ENCODE results near the gene PTPRR.

PTPRR gene, protein sequence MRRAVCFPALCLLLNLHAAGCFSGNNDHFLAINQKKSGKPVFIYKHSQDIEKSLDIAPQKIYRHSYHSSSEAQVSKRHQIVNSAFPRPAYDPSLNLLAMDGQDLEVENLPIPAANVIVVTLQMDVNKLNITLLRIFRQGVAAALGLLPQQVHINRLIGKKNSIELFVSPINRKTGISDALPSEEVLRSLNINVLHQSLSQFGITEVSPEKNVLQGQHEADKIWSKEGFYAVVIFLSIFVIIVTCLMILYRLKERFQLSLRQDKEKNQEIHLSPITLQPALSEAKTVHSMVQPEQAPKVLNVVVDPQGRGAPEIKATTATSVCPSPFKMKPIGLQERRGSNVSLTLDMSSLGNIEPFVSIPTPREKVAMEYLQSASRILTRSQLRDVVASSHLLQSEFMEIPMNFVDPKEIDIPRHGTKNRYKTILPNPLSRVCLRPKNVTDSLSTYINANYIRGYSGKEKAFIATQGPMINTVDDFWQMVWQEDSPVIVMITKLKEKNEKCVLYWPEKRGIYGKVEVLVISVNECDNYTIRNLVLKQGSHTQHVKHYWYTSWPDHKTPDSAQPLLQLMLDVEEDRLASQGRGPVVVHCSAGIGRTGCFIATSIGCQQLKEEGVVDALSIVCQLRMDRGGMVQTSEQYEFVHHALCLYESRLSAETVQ

DNA sequence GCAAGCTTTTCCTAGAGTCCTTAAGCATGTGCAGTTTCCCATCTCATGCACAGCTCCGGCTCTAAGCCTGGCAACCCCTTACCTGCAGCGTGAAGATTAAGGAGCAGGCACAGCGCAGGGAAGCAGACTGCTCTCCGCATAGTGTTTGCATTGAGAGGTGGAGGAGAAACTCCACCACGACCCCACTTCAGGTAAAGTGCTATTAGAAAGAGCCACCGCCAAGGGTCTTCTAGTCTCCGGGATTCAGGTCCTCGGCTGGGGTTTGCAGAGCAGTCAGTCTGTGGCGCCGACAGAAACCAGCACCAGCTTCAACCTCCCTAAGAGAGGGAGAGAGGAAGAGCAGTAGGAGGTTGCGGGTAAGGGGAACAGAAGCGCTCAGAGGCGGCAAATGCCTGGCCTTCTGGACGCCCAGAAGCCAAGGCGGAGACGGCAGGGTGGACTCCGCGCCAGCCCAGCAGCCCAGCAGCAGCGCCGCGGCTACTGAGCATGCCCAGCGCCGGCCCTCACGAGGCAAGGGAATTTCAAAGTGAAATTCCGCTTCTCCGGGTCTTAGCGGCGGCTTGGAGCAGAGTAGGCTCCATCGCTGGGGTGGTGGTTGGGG is at the start of gene PTPRR:
Gene PTPRR (minus strand): TSS at position 488 of the 601 bp plus-strand sequence. CDS start 348 bp downstream, at position 140.
- DNase-seq: no peak

DNA sequence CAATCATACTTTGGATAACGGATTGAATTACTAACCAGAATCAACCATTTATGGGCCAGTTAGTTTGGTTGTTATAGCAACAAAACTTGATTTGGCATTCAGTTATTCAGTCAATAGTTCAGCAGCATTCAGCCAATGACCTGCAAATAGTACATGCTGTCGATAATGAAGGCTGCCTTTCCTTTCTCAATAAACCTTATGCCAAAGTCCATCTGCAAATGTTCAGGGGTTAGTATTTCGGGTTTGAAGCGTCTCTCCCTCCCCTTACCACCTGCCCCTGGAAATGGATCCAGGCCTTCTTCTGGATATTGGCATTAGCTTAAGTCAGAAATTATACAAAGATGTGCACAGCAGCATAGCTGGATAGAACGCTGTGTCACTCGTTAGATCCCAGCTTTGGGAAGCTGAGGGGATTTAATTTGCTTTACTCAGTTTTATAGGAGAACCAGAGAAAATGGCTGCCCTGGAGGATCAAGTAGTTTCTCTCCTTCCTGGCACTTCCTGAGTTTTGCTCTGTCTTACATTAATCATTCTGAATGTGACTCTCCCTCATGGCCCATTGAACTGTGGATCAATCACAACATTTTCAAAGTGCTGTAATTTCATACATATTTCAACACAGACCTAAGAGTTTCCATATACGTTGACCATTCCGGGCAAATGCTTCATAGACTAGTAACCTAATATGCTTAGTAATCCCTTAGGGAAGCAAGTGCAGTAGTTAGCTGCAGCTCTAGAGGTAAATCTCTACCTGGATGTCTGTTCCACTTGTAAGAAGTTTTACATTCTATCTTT is 46.7 kb upstream of the PTPRR start:
- no peak for DNase-seq

DNA sequence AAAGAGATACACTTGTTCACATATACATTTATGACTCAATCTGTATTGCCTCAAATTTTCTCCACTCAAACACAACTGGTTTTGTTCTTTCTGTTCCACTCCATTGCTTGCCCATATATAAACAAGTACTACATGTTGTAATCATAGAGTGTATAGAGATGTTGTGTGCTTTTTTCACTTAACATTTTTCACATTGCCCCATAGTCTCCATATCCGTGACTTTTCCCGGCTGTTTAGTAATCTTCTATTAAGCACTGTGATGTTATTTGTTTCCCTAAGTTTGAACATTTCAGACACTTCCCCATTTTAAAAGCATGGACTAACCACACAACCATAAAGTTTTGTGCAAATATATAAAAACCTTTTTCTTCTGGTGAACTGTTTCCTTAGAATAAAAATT is 45.5 kb upstream of the PTPRR start:
- no peak for DNase-seq

DNA sequence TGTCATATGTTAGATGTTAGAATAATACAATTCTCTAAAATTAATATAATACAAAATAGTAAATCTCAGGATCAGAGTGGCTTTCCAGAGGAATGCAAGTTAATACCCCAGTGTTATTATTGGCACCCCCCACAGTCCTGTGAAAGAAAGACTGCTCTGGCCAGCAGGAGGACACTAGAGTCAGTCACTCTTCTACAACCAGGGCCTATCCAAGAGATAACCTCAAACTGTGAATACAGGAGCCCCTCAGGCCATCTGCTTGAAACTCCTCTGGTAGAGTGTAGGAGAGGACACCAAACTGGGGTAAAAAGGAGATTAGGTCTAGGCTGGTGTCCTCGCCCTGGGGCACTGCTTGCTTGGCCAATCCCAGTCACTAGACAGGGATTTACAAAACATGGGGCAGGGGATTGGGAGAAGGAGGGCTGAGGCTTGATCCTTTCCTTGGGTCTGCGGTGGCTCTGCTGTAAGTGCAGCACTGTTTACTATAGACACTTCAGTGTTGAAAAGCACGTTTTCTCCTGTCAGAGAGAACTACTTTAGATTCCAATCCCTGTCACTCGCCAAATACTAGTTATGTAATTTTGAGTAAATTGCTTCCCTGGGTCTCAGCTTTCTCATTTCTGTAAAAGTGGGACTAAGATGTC is 44.5 kb upstream of the PTPRR start:
- DNase-seq: no peak

DNA sequence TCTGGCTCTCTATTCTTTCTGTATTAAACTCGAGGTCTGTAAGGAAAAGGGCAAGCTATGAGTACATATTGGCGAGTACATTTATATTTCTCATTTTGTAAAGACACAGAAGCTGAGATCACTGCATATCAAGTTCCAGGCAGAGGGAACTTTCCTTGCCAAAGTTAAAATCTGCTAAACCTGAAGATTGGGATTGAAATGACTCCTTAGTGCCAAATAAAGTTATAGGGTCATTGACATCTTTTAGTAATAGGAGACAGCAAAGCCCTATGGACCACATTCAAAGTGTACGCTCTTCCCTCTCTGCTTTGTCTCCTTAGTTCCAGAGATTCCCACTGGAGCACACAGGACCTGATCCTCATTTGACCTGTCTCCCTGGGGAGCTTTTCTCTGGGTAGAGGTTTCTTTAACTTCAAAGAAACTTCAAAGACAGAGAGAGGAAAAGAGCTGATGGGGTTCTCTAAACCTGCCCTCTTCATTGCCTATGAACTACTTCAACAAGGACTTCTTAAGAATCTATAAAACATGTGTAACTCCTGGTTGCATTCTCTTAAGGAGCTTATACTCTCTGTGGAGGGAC is 42.6 kb upstream of the PTPRR start:
- DNase-seq: no peak

DNA sequence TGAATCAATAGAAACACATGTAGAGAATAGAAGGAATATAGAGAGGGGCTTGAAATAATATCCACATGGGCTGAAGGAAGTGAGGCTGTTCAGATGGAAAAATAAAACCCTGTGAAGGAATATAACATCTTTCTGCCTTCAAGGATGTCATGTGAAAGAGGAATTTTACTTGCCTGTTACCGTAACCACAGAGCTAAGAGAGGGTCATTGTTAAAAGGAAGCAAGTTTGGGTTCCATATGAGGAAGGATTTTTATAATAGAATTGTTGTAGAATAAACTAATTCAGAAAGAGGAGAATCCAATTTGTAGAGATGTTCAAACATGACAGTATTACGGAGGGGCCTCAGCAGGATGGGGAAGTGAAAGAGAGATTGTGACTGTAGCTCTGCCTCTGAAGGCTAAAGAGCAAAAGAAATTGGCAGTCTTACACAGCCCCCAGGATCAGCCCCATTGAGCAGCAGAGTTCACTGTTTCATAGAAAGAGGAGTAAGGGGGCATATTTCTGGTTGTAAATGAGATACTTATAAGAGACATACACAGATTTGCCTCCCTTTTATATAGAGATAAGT is 41.8 kb upstream of the PTPRR start:
- DNase-seq: no peak

DNA sequence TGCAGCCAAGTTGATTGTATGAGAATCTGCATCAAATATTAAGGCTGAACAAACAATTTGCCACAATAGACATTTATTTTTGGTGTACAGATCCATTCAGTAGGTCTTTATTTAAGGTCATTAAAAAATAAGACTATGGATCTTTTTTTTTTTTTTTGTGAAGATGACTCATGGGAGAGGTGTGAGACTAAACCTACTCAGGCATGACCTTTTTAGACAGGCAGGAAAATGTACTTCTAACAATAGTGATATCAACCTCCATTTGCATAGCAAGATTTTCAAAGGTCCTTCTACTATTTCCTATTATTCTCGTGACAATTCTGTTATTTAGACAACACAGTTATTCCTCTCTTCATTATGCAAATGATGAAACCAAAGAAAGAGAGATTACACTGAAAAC is 39.9 kb upstream of the PTPRR start:
- no peak for DNase-seq

DNA sequence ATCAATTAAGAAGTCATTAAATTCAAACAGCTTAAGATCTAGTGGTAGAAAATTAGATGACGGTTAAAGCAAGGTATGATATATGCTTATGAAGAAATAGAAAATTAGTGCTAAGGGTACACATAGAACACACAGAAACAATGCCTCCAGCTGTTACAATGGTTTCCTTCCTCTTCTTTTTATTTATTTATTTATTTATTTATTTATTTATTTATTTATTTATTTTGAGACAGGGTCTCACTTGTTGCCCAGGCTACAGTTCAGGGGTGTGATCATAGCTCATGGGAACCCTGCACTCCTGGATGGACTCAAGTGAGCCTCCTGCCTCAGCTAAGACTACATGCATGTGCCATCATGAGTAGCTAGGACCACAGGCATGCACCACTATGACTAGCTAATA is 34.9 kb upstream of the PTPRR start:
- no peak for DNase-seq

DNA sequence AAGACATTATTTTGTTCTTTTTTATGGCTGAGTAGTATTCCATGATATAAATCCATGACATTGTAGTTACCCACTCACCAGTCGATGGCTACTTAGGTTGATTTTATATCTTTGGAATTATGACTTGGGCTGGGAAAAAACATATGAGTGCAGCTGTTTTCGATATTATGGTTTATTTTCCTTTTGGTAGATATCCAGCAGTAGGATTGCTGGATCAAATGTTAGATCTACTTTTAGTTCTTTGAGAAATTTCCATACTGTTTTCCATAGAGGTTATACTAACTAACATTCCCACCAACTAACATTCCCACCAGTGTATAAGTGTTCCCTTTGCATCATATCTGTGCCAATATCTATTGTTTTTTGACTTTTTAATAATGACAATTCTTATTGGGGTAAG is 29.9 kb upstream of the PTPRR start:
- no peak for DNase-seq

DNA sequence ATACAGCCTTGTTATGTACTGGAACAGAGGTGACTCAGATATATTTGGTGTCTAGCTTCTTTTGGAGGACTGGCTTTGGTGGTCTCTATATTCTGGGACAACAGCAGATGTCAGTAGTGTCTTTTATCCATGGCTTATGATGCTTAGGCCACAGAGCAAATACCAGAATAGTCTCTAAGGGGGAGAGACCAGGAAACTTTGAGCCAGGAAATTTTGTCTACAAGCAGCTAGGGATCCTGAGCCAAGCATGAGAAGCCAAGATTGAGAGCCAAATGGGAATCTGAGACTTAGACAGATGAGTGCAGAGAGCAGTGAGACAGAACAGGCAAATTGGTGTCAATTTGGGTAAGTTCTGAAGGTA is 28.4 kb upstream of the PTPRR start:
- no peak for DNase-seq

DNA sequence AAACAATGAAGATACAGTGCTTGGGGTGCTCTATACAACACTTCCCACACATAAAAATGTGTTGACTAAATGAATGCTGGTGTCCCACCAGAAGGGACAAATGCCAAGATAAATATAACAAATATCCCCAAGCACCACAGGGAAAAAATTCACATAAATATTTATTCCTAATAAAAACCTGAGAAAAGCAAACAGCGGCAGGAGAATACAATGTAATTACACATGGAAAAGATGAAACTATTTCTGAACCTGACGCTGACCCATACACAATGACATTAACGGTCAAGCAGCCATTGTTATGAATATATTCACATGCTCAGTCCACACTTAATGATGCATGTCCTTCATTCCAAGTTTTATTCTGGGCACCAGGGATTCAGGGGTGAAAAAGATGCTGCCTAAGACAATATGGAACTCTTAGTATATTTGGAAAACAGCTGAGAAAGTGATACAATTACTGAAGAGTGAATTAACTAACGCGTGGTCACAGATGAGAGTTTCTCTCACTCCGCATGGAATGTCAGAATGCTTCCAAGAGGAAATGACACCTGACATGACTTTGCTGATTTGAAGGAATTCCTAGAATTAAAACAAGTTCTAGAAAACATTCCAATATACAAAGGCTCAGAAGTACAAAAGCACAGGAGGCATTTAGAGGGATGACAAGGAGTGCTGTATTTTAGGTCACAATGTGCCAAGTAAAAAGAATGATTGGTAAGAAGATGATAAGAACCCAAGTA is 27.9 kb upstream of the PTPRR start:
- DNase-seq: no peak

DNA sequence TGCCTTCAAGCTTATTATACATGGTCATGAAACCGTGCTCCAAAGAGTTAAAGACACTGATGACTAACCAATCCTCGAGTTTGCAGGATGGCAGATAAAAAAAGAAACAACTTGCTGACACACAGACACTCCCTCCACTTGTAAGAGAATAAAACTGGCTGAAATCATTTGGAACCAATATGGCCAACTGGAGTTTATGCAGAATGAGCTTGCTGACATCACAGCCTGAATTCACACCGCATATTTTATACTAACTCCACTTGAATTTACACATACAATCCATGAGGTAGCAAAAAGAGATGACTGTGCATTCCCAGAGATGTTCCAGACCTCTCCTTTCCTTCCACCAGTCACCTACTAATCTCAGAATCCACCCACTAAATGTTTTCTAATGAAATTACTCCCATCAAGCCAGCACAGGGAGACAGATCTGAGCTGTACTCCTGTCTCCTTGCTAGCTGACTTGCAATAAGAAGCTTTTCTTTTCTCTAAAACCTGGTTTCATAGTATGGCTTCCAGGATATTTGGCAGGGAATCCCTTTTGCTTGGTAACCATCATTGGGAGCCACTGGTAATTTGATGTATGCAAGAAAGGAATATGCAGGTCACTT is 15.8 kb upstream of the PTPRR start:
- no peak for DNase-seq

DNA sequence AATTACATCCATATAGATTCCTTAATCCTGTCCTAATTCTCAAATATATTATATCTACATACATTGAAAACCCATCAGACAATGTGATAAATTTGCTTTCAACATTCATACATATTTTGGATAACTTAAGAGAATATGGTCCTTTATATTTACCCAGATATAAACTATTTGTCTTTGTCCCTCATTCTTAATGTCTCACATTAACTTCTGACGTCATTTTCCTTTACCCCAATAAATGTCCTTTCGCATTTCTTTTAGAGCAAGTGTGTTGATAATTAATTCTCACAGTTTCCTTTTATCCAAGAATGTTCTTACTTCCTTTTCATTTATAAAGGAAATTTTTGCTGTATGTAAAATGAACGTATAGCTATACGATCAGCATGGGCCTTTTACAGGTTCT is 12.6 kb upstream of the PTPRR start:
- DNase-seq: no peak

DNA sequence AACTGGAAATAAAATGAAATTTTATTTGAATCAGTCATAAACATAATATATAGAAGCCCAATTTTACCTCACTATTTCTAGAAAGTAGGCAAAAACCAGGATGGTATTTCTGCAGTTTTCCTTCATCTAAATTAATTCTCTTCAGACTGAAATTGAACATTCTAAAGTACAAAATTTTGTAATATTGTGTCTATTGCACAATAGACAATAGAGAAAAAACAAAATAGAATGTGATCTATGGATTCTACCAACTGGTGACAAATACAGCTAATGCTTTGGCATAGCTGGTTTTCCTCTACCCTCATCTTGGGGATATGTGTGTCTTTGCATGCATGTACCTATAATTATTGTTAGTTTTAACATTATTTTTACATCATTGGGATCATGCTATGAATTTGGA is 8.5 kb upstream of the PTPRR start:
- DNase-seq: no peak

DNA sequence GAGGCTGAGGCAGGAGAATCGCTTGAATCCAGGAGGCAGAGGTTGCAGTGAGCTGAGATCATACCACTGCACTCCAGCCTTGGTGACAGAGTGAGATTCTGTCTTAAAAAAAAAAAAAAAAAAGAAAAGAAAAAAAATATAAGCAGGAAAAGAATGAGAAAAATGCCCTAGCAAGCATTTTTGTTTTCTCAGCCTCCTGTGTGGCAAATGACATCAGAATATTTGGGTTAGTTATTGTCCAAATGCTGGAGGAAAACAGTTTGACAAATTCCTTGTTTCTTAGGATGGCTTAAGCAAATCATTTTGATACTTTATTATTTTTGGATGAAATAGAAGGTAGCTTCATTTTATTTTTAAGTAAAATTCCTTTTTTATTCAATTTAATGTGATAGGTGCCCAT is 7.5 kb upstream of the PTPRR start:
- DNase-seq: no peak

DNA sequence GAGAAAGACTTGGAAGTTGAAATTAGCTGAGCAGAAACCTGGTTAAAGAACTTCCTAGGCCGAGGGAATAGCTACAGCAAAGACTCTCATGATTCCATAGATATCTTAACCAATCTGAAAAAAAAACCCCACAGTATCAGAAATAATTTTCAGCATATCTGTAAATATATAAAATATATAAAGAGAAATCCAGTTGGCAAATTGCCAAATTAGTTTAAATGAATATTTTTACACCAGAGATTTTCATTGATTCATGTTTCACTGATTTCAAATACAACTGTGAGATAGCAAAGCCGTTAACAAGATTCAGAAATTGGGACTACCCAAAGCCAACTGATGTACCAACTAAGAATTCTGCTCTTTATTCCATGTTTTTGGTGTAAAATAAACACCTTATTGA is 6.8 kb upstream of the PTPRR start:
- no peak for DNase-seq

DNA sequence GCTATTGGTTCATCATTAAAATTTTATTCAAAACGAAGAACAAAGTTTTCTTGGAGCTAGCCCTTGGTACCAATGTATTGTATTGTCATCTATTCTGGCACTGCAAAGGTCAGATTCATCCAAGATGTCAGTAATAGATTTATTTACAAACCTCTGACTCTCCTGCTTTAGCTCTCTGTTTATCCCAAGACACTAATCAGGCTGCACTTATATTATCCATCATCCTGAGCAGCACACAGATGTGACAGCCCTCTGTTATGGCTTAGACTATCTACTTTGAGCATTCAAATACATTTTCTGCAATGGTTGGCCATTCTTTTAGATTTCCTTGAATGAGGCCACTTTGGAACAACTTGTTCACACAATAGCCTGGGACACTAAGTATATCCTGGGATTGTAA is 5.0 kb upstream of the PTPRR start:
- DNase-seq: no peak

DNA sequence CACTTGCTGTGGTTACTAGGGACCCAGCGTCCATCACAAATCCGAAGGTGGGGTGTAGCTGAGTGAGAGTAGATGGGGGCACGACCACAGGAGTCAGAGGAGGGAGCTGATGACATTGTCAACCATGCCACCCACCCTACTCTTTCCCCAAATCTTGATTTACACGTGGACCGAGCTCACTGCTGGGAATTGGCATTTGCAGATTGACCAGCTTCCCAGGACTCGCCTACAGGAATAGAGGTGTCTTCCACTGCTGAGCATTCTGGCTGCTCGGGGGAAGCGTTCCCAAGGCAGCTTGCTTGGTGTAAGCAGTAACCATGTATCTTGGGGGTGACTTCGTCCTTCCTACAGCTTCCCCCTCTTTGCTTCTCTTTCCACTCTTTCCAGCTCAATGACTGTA is 353 bp upstream of the PTPRR start:
- DNase-seq: no peak

DNA sequence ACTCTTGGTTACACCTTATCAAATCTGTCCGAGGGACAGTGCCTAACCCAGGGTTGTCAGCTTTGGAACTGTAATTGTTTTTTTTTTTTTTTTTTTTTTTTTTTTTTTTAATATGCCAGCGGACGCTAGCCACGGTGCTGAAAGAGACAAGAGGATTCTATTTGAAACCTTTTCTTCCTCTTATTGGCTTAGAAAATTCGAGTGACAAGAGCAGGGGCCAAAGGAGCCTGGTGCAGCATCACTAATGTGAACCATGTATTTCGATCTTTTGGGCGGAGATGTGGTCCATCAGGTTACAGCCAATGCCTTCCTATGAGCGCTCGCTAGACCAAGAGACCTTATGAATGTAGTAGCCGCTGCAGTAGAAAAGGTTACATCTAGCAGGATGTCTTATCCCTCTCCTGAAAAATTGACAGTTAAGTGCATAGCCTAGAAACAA is 922 bp downstream of the PTPRR start:
- no peak for DNase-seq

DNA sequence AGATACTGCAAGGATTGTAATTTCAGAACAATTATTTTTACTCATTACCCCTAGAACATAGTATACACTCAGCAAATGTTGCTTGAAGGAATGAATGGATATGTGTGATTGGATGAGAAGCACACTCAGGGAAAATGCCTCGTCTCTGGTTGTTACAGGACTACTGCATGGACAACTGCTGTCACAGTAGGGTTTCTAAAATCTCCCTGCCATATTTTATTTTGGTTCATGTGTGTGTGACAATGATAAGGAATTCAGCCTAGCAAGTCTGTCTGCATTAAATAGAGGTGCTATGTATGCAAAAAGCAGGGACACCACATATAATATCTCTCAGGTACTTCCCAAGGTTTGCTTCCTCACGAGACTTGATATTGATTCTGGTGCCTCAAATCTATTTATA is 1.4 kb downstream of the PTPRR start:
- DNase-seq: no peak

DNA sequence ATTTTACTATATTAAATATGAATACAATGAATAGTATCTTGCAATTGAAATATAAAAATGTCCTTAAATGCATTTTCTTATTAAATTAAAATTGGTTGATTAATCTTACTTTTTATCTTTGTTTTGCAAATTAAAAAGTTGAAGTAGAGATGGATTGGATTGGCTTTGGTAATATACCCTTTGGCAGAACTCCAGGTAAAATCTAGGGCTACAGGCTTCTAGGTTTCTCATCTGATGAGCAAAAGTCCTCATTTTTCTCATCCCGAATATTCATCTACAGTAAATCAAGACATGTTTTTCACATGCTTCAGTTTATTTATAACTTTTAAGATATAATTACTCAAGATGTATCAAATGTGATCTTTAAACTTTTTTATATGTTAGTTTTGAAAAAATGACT is 2.2 kb downstream of the PTPRR start:
- DNase-seq: no peak

All from activated naive CD4-positive, alpha-beta T cell (primary cell).